Peyer's patch (tissue), 4 donors: ENCODE data around the gene MKNK1. TPM values are rescaled to one million over a fixed set of nuclear protein-coding genes. Genes with fewer than 3 reads are reported as not detected.

Experiments
- DNase-seq, 3 donors: peaks; one replicate each; pipeline ENCODE4 v3.0.0-alpha.2; 2017 to 2019
- H3K27ac ChIP-seq, 4 donors: fragments of 200-600 bp; sonication (generic); one replicate each; pipeline ENCODE4 v1.5.1; 2016 to 2019
- H3K27me3 ChIP-seq, 2 donors: fragments of 200-600 bp; sonication (generic); one replicate each; pipeline ENCODE4 v1.5.1; 2019
- H3K36me3 ChIP-seq, 3 donors: fragments of 200-600 bp; sonication (generic); one replicate each; pipeline ENCODE4 v1.5.1; 2016 to 2019
- H3K4me1 ChIP-seq, 4 donors: fragments of 200-600 bp; sonication (generic); one replicate each; pipeline ENCODE4 v1.5.1; 2016 to 2019
- H3K4me3 ChIP-seq, 4 donors: fragments of 200-600 bp; sonication (generic); 1 replicate in 3 of 4; 2 replicates in 1 of 4; pipeline ENCODE4 v1.5.1; 2016 to 2019; ENCODE audit warnings: mild to moderate bottlenecking in 1 of 4
- H3K9me3 ChIP-seq, 4 donors: fragments of 200-600 bp; sonication (generic); one replicate each; pipeline ENCODE4 v1.5.1; 2016 to 2019; ENCODE audit warnings: mild to moderate bottlenecking in 1 of 4
- POLR2A ChIP-seq, 2 donors: fragments of 450-650 bp; IDR thresholded peaks; one replicate each; pipeline ENCODE4 v1.5.1; 2017; ENCODE audit warnings: antibody characterized with exemption in 2 of 2, mild to moderate bottlenecking in 2 of 2, moderate library complexity in 2 of 2
- total RNA-seq, 4 donors: library from RNA; depleted of rRNA; stranded (reverse); fragments of >200 nt; gene quantifications; one replicate each; pipeline ENCODE4 v1.1.0, GENCODE V29; 2016
- TF ChIP-seq, protein P1 (sequence below), 6 experiments: fragments of 450-650 bp in 4 of 6; fragments of 200-600 bp in 2 of 6; sonication (generic) in 1 of 6; IDR thresholded peaks; one replicate each; pipeline ENCODE4 v1.5.1; 2017 to 2019; ENCODE audit warnings: antibody characterized with exemption in 6 of 6, mild to moderate bottlenecking in 3 of 6, moderate library complexity in 1 of 6

Gene MKNK1
- total RNA-seq, 4 donors from 2014 or later = 51.3 to 134 (median 94.2) TPM

DNA sequence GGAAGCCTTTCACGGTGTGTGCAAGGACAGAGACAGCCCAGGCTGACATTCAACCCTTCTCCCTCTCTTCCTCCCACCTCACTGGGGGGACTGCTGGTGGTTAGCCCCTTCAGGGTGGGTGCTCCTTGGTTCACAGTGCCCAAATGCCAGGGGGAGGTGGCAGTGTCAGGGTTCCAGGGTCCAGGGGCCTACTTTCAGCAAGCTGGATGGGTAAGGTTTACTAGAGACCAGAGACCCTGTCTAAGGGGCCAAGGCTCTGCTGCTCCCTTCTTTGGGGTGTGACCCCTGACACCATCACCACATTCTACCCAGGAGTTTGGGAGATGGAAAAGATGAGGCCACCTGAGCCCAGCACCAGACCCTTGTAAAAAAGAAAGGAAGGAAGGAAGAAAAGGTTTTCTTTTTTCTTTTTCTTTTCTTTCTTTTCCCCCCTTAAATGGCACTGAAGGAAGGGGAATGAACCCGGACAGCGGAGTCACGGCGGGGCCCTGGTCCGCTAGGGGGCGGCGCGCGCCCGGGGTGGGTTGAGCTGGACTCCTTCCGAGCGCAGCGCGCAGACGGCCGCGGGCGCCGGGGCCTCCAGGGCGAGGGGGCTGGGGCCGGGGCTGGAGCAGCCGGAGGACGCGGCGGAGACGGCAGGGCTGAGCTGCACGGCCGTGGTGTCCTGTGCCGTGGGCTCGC is 71.4 kb downstream of the MKNK1 start:
- H3K27ac ChIP-seq = peak overlapping the region in 2 of 4 donors; percentile 43 to 57
- peak overlapping the region; percentile 15 to 50 (median 46) for H3K4me3 ChIP-seq

DNA sequence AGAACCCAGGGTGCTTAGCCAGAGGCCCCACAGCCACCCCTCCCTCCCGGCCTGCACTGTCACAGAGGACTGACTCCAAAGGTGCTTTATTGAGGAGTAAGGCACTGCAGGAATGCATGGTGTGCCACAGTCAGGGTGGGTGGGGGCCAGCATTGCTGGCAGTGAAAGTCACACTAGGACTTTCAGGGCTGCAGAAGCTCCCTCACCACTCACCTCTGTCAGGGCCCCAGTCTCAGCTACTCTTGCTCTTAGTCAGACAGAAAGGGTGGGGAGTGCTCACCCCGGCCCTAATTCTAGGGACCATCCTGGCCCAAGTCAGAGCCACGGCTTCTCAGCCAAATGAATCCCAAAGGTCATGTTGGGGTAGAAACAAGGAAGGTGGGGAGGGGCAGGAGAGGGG is 72.0 kb downstream of the MKNK1 start:
- Histone ChIP-seq H3K27me3 (no peaks in the 10 kb centered on the region), H3K36me3 (no peaks in the 10 kb centered on the region), H3K4me3 (no peak overlapping the region), H3K9me3 (no peaks in the 10 kb centered on the region), H3K27ac (no peak overlapping the region), H3K4me1 (peaks cover 0 to 10% (median 5%) of the 10 kb centered on the region in 4 donors)
- TF ChIP-seq, protein P1, sequence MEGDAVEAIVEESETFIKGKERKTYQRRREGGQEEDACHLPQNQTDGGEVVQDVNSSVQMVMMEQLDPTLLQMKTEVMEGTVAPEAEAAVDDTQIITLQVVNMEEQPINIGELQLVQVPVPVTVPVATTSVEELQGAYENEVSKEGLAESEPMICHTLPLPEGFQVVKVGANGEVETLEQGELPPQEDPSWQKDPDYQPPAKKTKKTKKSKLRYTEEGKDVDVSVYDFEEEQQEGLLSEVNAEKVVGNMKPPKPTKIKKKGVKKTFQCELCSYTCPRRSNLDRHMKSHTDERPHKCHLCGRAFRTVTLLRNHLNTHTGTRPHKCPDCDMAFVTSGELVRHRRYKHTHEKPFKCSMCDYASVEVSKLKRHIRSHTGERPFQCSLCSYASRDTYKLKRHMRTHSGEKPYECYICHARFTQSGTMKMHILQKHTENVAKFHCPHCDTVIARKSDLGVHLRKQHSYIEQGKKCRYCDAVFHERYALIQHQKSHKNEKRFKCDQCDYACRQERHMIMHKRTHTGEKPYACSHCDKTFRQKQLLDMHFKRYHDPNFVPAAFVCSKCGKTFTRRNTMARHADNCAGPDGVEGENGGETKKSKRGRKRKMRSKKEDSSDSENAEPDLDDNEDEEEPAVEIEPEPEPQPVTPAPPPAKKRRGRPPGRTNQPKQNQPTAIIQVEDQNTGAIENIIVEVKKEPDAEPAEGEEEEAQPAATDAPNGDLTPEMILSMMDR (IDR thresholded peaks at IDR 0.05) = no peak
- no peak for TF ChIP-seq POLR2A (IDR thresholded peaks at IDR 0.05)
- no peak for DNase-seq

More for the DNA sequence above, 71.4 kb downstream of the MKNK1 start:
- TF ChIP-seq, protein P1 (IDR thresholded peaks at IDR 0.05) = peak in 4 of 6 experiments; percentile 56 to 63 (median 58)
- TF ChIP-seq POLR2A (IDR thresholded peaks at IDR 0.05) = no peak
- no peaks in the 10 kb centered on the region for H3K9me3 ChIP-seq
- no peaks in the 10 kb centered on the region for H3K27me3 ChIP-seq
- H3K36me3 ChIP-seq = no peaks in the 10 kb centered on the region
- DNase-seq = peak; percentile 24 to 79 (median 72)
- peaks cover 0 to 10% (median 5%) of the 10 kb centered on the region in 4 donors for H3K4me1 ChIP-seq

DNA sequence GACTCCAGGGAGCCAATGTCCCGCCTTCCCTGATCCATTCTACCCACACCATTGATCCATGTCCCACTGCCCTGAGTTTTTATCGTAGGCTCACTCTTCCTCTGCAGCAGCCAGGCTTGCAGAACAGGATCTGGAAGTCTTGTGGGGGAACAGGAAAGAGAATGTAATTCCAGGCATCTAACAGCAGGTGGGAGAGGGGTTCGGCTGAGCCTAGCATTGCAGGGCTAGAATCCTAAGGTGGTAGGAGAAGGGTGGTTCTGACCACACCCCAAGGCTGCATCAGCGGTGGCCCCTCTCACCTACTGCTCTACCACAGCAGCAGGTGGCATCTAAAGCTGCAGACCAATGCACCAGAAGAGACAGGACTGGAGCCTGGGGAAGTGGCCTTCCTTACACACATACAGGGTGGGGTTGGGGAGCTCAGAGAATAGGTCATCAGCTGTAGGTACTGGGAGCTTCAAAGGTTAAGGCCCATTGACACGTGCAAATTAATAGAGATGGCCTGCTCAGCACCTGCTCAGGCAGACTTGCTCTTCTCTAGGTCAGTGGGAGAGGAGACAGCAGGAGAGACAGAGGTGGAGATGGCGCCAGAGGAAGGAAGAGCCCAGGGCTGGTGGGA is 73.2 kb downstream of the MKNK1 start:
- no peaks in the 10 kb centered on the region for H3K27me3 ChIP-seq
- no peak for DNase-seq
- TF ChIP-seq, protein P1 (IDR thresholded peaks at IDR 0.05) = peak in 1 of 6 experiments; percentile 5
- no peak for TF ChIP-seq POLR2A (IDR thresholded peaks at IDR 0.05)

DNA sequence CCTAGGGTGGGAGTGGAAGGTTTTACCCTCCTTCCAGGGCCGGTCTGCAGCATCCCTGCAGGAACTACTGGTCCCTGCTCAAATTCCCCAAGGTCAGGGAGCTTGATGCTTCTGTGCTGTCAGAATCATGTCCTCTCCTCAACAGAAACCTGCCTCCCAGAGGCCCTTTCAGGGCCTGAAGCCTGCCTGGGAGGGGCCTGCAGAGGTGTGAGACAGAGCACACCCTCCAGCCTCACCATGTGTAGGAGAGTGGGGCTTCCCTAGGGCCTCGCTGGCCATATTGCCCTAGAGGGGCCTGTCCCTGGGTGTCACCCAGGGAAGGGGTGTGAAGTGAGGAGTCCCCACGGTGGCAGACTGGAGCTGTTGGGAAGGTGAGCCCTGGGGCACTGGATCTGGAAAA is 73.8 kb downstream of the MKNK1 start:
- H3K27me3 ChIP-seq = no peaks in the 10 kb centered on the region
- TF ChIP-seq, protein P1 (IDR thresholded peaks at IDR 0.05) = no peak
- no peak for TF ChIP-seq POLR2A (IDR thresholded peaks at IDR 0.05)

More for the DNA sequence above, 73.2 kb downstream of the MKNK1 start:
- no peak overlapping the region for H3K27ac ChIP-seq
- no peaks in the 10 kb centered on the region for H3K9me3 ChIP-seq
- no peak overlapping the region for H3K4me3 ChIP-seq
- H3K36me3 ChIP-seq = no peaks in the 10 kb centered on the region
- H3K4me1 ChIP-seq = peaks cover 0 to 18% (median 5%) of the 10 kb centered on the region in 4 donors

DNA sequence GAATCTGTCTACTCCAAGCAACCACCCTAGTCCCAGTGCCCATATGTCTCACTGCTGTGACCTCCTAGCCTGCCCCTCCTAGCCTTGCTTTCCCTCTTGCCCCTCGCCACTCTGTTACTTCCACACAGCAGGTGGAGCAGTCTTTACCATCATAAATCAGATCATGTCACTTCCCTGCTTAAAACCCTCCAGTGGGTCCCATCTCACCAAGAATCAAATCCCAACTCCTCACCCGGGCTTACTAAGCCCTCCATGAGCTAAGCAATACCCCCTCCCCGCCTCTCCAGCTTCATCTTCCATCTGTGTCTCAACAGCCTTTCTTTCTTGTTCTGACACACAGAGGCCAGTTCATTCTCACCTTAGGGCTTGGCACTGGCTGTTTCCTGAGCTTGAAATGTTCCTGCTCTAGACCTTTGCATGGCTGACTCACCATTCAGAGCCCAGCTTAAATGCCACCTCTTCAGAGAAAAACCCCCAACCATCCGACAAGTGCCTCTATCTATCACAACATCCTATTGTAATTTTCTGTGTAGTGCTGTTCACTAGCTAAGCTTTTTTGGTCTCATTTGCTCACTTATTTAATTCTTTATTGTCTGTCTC is 74.9 kb downstream of the MKNK1 start:
- Histone ChIP-seq H3K4me3 (no peak overlapping the region), H3K27ac (no peak overlapping the region), H3K9me3 (no peaks in the 10 kb centered on the region), H3K27me3 (no peaks in the 10 kb centered on the region), H3K4me1 (peaks cover 0 to 20% (median 5%) of the 10 kb centered on the region in 4 donors), H3K36me3 (no peaks in the 10 kb centered on the region)
- no peak for TF ChIP-seq POLR2A (IDR thresholded peaks at IDR 0.05)
- TF ChIP-seq, protein P1 (IDR thresholded peaks at IDR 0.05) = no peak
- no peak for DNase-seq

More for the DNA sequence above, 73.8 kb downstream of the MKNK1 start:
- DNase-seq = no peak
- no peaks in the 10 kb centered on the region for H3K9me3 ChIP-seq
- H3K4me3 ChIP-seq = no peak overlapping the region
- peaks cover 0 to 20% (median 5%) of the 10 kb centered on the region in 4 donors for H3K4me1 ChIP-seq
- H3K36me3 ChIP-seq = no peaks in the 10 kb centered on the region
- no peak overlapping the region for H3K27ac ChIP-seq
